Tibial artery (tissue), 4 donors: ENCODE data around the gene BEST3.

Experiments
- DNase-seq, 2 donors: peaks; one replicate each; pipeline ENCODE4 v3.0.0-alpha.2; 2019
- H3K27ac ChIP-seq, 2 donors: fragments of 200-600 bp; sonication (generic) in 1 of 2; 1 replicate in 1 of 2; 2 replicates in 1 of 2; pipeline ENCODE4 v1.5.1; 2018 to 2019; ENCODE audit warnings: mild to moderate bottlenecking in 1 of 2
- H3K27me3 ChIP-seq, 2 donors: fragments of 200-600 bp; sonication (generic) in 1 of 2; one replicate each; pipeline versions ENCODE4 v1.5.1 to v1.6.0; 2016 to 2019
- H3K36me3 ChIP-seq, 3 donors: fragments of 200-600 bp; sonication (generic) in 2 of 3; one replicate each; pipeline ENCODE4 v1.5.1; 2016 to 2019; ENCODE audit warnings: mild to moderate bottlenecking in 2 of 3
- H3K4me1 ChIP-seq, 4 donors: fragments of 200-600 bp; sonication (generic) in 2 of 4; 1 replicate in 3 of 4; 2 replicates in 1 of 4; pipeline ENCODE4 v1.5.1; 2016 to 2019
- H3K4me3 ChIP-seq, 2 donors: fragments of 200-600 bp; sonication (generic) in 1 of 2; 1 replicate in 1 of 2; 2 replicates in 1 of 2; pipeline ENCODE4 v1.5.1; 2018 to 2019; ENCODE audit warnings: mild to moderate bottlenecking in 2 of 2
- H3K9me3 ChIP-seq, 3 donors: fragments of 200-600 bp; sonication (generic) in 1 of 3; one replicate each; pipeline ENCODE4 v1.5.1; 2016 to 2019
- CTCF ChIP-seq, 2 experiments: fragments of 200-600 bp in 1 of 2; fragments of 450-650 bp in 1 of 2; IDR thresholded peaks; one replicate each; pipeline ENCODE4 v1.5.1; 2017 to 2019; ENCODE audit warnings: antibody characterized with exemption in 2 of 2, mild to moderate bottlenecking in 1 of 2, moderate library complexity in 1 of 2
- intact Hi-C: fragments of 100-400 bp; cut with DNase I; formaldehyde crosslinking; loops from one replicate; pipeline ENCODE4 v1.15.0; 2023; ENCODE audit warnings: low total_unique reads

Gene BEST3

DNA sequence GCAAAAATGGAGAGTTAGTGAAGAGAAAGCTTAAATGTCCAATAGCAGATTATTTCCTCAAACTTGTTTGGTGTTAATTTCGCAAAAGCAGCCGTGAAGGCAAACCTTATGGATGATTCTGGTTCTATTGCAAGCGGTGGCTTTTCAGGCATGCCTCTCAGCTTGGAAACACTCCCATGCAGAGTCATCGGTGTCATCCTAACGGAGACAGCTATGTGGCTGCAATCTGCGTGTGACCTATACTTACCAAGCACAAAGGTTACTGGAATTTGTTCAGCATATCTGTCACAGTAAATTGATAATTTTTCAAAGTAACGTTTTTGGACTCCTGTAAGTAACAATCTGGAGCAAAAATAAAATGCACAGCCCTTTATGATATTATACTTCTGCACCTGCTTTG lies 5.0 kb downstream of the BEST3 start:
- H3K27ac ChIP-seq: no peak overlapping the region
- no peaks in the 10 kb centered on the region for H3K9me3 ChIP-seq
- peaks cover 0 to 6% (median 2%) of the 10 kb centered on the region in 4 donors for H3K4me1 ChIP-seq
- no peak overlapping the region for H3K4me3 ChIP-seq
- intact Hi-C loops: no loop called here
- no peak for TF ChIP-seq CTCF (IDR thresholded peaks at IDR 0.05)
- DNase-seq: no peak
- no peaks in the 10 kb centered on the region for H3K27me3 ChIP-seq
- H3K36me3 ChIP-seq: no peaks in the 10 kb centered on the region

DNA sequence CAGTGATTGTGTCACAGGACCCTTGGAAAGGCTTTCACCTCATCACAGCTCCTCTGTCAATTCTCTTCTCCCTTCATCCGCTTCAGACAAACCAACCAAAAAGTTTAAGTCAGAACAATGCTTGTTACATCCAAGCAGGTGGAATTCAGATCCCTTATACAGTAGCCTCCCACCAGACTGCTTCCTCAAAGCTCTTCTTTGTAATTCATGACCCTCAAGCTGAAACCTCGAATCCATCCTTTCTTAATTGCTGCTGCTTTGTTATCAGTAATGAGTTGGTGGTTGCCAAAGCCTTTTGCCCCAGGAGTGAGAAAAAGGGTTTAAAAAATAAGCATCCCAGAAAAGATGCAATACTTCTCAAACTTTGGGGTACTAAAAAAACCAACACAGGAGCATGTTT lies 9.5 kb downstream of the BEST3 start:
- H3K4me3 ChIP-seq: no peak overlapping the region
- H3K4me1 ChIP-seq: peaks cover 0 to 14% (median 5%) of the 10 kb centered on the region in 4 donors
- H3K27ac ChIP-seq: peak overlapping the region; percentile 27 to 32
- intact Hi-C loops: no loop called here
- no peaks in the 10 kb centered on the region for H3K36me3 ChIP-seq
- no peaks in the 10 kb centered on the region for H3K27me3 ChIP-seq
- no peak for DNase-seq
- H3K9me3 ChIP-seq: no peaks in the 10 kb centered on the region
- TF ChIP-seq CTCF (IDR thresholded peaks at IDR 0.05): no peak

DNA sequence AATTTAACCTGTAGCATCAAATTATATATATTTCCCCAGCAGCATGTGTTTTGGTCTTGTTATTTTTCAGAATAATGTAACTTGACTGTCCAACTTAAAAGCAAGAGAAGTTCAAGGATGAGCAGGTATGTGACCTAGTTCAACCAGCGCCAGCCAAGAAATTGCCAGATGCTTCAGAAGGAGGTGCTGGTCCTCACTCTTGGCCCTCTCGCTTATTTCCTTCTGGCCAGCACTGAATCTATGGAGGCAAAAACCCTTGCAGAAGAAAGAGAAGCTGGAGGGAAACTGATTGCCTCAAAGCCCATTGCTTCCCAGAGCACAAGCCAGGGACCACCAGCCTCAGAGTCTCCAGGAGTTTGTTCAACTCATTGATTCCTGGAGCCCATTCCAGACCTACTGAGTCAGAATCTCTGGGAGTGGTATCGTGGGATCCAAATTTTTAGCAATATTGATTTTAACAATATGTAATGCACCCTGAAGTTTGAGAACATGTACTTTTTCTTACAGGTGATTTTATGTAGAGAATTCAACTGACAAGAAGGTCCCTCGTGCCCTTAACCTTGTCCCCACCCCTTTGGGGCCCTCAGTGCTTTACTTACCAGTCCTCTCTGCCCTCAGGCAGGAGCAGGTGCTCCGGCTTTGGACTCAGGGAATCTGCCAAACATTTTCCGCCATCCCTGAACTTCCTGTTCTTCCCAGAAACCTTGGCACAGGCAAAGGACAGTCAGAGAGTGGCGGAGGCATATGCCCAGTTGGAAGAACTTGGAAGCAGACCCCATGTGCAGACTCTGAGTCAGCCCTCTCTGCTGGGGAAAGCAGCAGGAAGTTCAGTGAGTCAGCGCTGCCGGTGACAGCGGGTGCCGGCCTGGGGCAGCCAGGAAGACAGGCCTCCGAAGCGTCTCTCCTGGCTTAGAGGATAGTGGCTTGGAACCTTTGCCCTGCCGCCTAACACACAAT lies 10.4 kb downstream of the BEST3 start:
- Histone ChIP-seq H3K4me1 (peaks cover 0 to 14% (median 5%) of the 10 kb centered on the region in 4 donors), H3K9me3 (no peaks in the 10 kb centered on the region), H3K36me3 (no peaks in the 10 kb centered on the region), H3K27ac (peak overlapping the region; percentile 27 to 32), H3K27me3 (no peaks in the 10 kb centered on the region), H3K4me3 (no peak overlapping the region)
- peak; percentile 52 to 76 for DNase-seq
- no peak for TF ChIP-seq CTCF (IDR thresholded peaks at IDR 0.05)
- intact Hi-C loops: no loop called here

DNA sequence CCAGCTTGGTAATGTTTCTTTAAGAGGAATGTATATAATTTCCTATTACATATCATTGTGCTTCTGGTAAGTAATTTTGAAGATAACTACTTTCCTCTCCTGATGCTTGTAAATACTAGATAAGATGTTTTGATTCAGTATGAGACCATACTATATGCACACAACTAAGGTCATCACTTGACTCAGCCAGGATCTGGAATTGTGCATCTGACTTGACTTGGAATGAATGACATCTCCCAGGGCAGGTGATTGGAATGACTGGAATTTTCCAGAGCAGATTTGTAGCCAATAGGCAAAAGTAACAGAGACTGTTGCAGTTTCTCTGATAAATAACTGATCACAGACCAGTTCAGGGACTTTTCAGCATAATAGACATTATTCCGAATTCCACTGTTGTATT lies 11.1 kb downstream of the BEST3 start:
- Histone ChIP-seq H3K4me3 (no peak overlapping the region), H3K27me3 (no peaks in the 10 kb centered on the region), H3K9me3 (no peaks in the 10 kb centered on the region), H3K27ac (no peak overlapping the region), H3K4me1 (peaks cover 0 to 14% (median 5%) of the 10 kb centered on the region in 4 donors), H3K36me3 (no peaks in the 10 kb centered on the region)
- intact Hi-C loops: no loop called here
- no peak for DNase-seq
- no peak for TF ChIP-seq CTCF (IDR thresholded peaks at IDR 0.05)

DNA sequence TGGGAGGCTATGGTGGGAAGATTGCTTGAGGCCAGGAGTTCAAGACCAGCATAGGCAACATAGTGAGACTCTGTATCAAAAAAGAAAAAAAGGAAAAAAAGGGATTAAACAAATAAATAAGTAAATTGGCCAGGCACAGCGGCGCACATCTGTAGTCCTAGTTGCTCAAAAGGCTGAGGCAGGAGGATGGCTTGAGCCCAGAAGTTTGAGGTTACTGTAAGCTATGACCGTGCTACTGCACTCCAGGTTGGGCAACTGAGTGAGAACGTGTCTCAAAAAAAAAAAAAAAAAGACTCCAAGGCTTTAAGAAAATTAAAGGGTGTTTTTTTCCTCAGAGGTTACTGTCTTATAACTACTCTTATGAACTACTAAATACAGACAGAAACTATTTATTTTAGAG lies 11.7 kb downstream of the BEST3 start:
- no peak for TF ChIP-seq CTCF (IDR thresholded peaks at IDR 0.05)
- no peaks in the 10 kb centered on the region for H3K27me3 ChIP-seq
- H3K4me1 ChIP-seq: peaks cover 0 to 14% (median 5%) of the 10 kb centered on the region in 4 donors
- no peak for DNase-seq
- no peak overlapping the region for H3K4me3 ChIP-seq
- no peak overlapping the region for H3K27ac ChIP-seq
- H3K36me3 ChIP-seq: no peaks in the 10 kb centered on the region
- H3K9me3 ChIP-seq: no peaks in the 10 kb centered on the region
- intact Hi-C loops: no loop called here
